Measurements from ENCODE around the gene VTCN1.
A peak's percentile ranks its signal among the peaks of the same experiment; 100 is the strongest.

DNA sequence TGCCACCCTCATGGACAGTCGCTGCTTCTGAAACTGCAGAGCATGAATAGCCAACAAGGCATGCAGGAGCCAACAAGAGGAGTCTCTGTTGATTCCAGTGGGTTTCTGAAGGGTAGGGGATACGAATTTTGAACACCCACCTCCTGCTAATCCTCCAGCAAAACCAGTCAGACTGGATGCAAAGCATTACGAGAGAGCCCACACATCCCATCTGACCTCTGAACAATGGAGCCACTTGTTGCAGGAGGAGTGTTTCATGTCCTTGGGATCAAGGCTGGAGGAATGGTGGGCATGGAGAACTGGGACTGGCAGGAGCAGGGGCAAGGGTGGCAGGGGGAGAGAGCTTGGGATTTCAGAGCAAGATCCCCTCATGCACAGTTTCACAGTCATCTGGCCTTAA, 1.6 kb downstream of the VTCN1 start:
- TF ChIP-seq SP1 (IDR thresholded peaks at IDR 0.05; ENCODE audit: low read depth) = peak; percentile 34; the same call in 1 of the 2 replicates
- TF ChIP-seq, protein P1, sequence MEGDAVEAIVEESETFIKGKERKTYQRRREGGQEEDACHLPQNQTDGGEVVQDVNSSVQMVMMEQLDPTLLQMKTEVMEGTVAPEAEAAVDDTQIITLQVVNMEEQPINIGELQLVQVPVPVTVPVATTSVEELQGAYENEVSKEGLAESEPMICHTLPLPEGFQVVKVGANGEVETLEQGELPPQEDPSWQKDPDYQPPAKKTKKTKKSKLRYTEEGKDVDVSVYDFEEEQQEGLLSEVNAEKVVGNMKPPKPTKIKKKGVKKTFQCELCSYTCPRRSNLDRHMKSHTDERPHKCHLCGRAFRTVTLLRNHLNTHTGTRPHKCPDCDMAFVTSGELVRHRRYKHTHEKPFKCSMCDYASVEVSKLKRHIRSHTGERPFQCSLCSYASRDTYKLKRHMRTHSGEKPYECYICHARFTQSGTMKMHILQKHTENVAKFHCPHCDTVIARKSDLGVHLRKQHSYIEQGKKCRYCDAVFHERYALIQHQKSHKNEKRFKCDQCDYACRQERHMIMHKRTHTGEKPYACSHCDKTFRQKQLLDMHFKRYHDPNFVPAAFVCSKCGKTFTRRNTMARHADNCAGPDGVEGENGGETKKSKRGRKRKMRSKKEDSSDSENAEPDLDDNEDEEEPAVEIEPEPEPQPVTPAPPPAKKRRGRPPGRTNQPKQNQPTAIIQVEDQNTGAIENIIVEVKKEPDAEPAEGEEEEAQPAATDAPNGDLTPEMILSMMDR (IDR thresholded peaks at IDR 0.05 in 2 of 3, conservative IDR thresholded peaks at IDR 0.05 in 1 of 3; ENCODE audit: borderline replicate concordance in 1 of 3, insufficient read depth in 1 of 3, low read depth in 2 of 3, low read length in 2 of 3) = no peak
- TF ChIP-seq RAD21 (IDR thresholded peaks at IDR 0.05; ENCODE audit: low read depth) = no peak
- TF ChIP-seq, protein P2, sequence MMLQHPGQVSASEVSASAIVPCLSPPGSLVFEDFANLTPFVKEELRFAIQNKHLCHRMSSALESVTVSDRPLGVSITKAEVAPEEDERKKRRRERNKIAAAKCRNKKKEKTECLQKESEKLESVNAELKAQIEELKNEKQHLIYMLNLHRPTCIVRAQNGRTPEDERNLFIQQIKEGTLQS (IDR thresholded peaks at IDR 0.05) = no peak
- no peak for TF ChIP-seq EZH2 (IDR thresholded peaks at IDR 0.05)
- no peak for TF ChIP-seq MAX (IDR thresholded peaks at IDR 0.05)
- TF ChIP-seq SRF (IDR thresholded peaks at IDR 0.05; ENCODE audit: low read depth) = no peak
- TF ChIP-seq POLR2A (IDR thresholded peaks at IDR 0.05; ENCODE audit: borderline replicate concordance, extremely low read depth, insufficient read depth, insufficient read length) = no peak
- no peak for TF ChIP-seq JUND (IDR thresholded peaks at IDR 0.05)
- TF ChIP-seq EZH2phosphoT487 (IDR thresholded peaks at IDR 0.05; ENCODE audit: borderline replicate concordance) = no peak
- TF ChIP-seq ZNF274 (IDR thresholded peaks at IDR 0.05; ENCODE audit: low read depth, low read length) = no peak
